Stimulated activated CD8-positive, alpha-beta memory T cell treated with anti-CD3 and anti-CD28 coated beads, Interleukin-12 subunit alpha, Interleukin-12 subunit beta, amount 100 ng/mL, for 4 hours (primary cell): ENCODE results near the gene SIRPA.

Experiments
- DNase-seq: peaks from one replicate; pipeline ENCODE4 v3.0.0-alpha.2; 2020; ENCODE audit warnings: low read depth

Gene SIRPA

GRCh38 chr20:1894951-1895673 is at the start of gene SIRPA:
Gene SIRPA, plus strand, starts transcription at chr20:1895407. Its CDS starts 41 bp downstream, at chr20:1895448.
- no peak for DNase-seq

GRCh38 chr20:1845701-1846100 is 49.5 kb upstream of the SIRPA start:
- no peak for DNase-seq

GRCh38 chr20:1846341-1846740 is 48.9 kb upstream of the SIRPA start:
- no peak for DNase-seq

- no peak for DNase-seq
Observed at GRCh38 chr20:1846876-1847275, 48.3 kb upstream of the SIRPA start.

GRCh38 chr20:1847780-1848179 is 47.4 kb upstream of the SIRPA start:
- DNase-seq: no peak

- no peak for DNase-seq
Observed at GRCh38 chr20:1848373-1848772, 46.8 kb upstream of the SIRPA start.

GRCh38 chr20:1851396-1851795 is 43.8 kb upstream of the SIRPA start:
- DNase-seq: no peak

GRCh38 chr20:1853473-1853872 is 41.7 kb upstream of the SIRPA start:
- no peak for DNase-seq

GRCh38 chr20:1854246-1854645 is 41.0 kb upstream of the SIRPA start:
- DNase-seq: no peak

- DNase-seq: no peak
Observed at GRCh38 chr20:1855109-1855508, 40.1 kb upstream of the SIRPA start.

- no peak for DNase-seq
Observed at GRCh38 chr20:1855690-1856089, 39.5 kb upstream of the SIRPA start.

- no peak for DNase-seq
Observed at GRCh38 chr20:1856424-1856823, 38.8 kb upstream of the SIRPA start.

- no peak for DNase-seq
Observed at GRCh38 chr20:1857466-1857865, 37.7 kb upstream of the SIRPA start.

GRCh38 chr20:1858871-1859270 is 36.3 kb upstream of the SIRPA start:
- no peak for DNase-seq

- DNase-seq: no peak
Observed at GRCh38 chr20:1860446-1860845, 34.8 kb upstream of the SIRPA start.

- DNase-seq: no peak
Observed at GRCh38 chr20:1861347-1861976, 33.7 kb upstream of the SIRPA start.

- no peak for DNase-seq
Observed at GRCh38 chr20:1861996-1862662, 33.1 kb upstream of the SIRPA start.

GRCh38 chr20:1862663-1863053 is 32.5 kb upstream of the SIRPA start:
- no peak for DNase-seq

- no peak for DNase-seq
Observed at GRCh38 chr20:1863296-1863695, 31.9 kb upstream of the SIRPA start.

- DNase-seq: no peak
Observed at GRCh38 chr20:1866834-1867233, 28.4 kb upstream of the SIRPA start.

GRCh38 chr20:1867495-1868260 is 27.5 kb upstream of the SIRPA start:
- no peak for DNase-seq

GRCh38 chr20:1868856-1869255 is 26.4 kb upstream of the SIRPA start:
- DNase-seq: no peak

GRCh38 chr20:1870323-1870722 is 24.9 kb upstream of the SIRPA start:
- DNase-seq: no peak
